Stimulated activated CD4-positive, alpha-beta T cell treated with anti-CD3 and anti-CD28 coated beads, Interleukin-12 subunit alpha, Interleukin-12 subunit beta, amount 100 ng/mL, for 48 hours (primary cell): ENCODE measurements around the gene LRRC51.
A peak's percentile ranks its signal among the peaks of the same experiment; 100 is the strongest.

Source experiments
- DNase-seq, 3 donors: peaks; one replicate each; pipeline ENCODE4 v3.0.0-alpha.2; 2020; ENCODE audit warnings: low read depth in 2 of 3, low spot score in 1 of 3

Gene LRRC51

GRCh38 chr11:72080326-72081183 lies at the start of gene LRRC51, which contains the start of gene NUMA1:
LRRC51 (plus strand) TSS chr11:72080850; CDS start chr11:72089084, 8,234 bp downstream.
NUMA1 (minus strand) TSS chr11:72080542; CDS start chr11:72035943, 44,599 bp downstream.
- DNase-seq, result peak; percentile 97 to 99 (median 98)

- no peak for DNase-seq
Measured at GRCh38 chr11:72036687-72037086, 44.0 kb upstream of the LRRC51 start.

GRCh38 chr11:72037554-72038311 lies 42.9 kb upstream of the LRRC51 start:
- DNase-seq, result no peak

GRCh38 chr11:72038491-72038890 lies 42.2 kb upstream of the LRRC51 start:
- no peak for DNase-seq

- no peak for DNase-seq
Measured at GRCh38 chr11:72039031-72039855, 41.4 kb upstream of the LRRC51 start.

- peak in 1 of 3 donors; percentile 15 for DNase-seq
Measured at GRCh38 chr11:72039856-72040401, 40.7 kb upstream of the LRRC51 start.

- peak; percentile 44 to 70 (median 56) for DNase-seq
Measured at GRCh38 chr11:72040491-72041363, 39.9 kb upstream of the LRRC51 start.

GRCh38 chr11:72041364-72042063 lies 39.1 kb upstream of the LRRC51 start:
- peak in 2 of 3 donors; percentile 11 to 32 for DNase-seq

GRCh38 chr11:72042064-72042745 lies 38.4 kb upstream of the LRRC51 start:
- no peak for DNase-seq

- DNase-seq, result no peak
Measured at GRCh38 chr11:72045849-72046248, 34.8 kb upstream of the LRRC51 start.

- DNase-seq, result no peak
Measured at GRCh38 chr11:72048766-72049460, 31.7 kb upstream of the LRRC51 start.

- no peak for DNase-seq
Measured at GRCh38 chr11:72058416-72059034, 22.1 kb upstream of the LRRC51 start.

- DNase-seq, result no peak
Measured at GRCh38 chr11:72061739-72062396, 18.8 kb upstream of the LRRC51 start.

GRCh38 chr11:72066855-72067254 lies 13.8 kb upstream of the LRRC51 start:
- DNase-seq, result no peak

GRCh38 chr11:72067266-72067665 lies 13.4 kb upstream of the LRRC51 start:
- no peak for DNase-seq

- DNase-seq, result no peak
Measured at GRCh38 chr11:72067676-72068075, 13.0 kb upstream of the LRRC51 start.

- DNase-seq, result no peak
Measured at GRCh38 chr11:72069200-72069599, 11.4 kb upstream of the LRRC51 start.
